ENCODE measurements around the gene PUS1. TPM values are rescaled to one million over a fixed set of nuclear protein-coding genes. Genes with fewer than 3 reads are reported as not detected.

The PUS1 gene
- total RNA-seq, 1 experiment from 2014 or later: 117 TPM

DNA sequence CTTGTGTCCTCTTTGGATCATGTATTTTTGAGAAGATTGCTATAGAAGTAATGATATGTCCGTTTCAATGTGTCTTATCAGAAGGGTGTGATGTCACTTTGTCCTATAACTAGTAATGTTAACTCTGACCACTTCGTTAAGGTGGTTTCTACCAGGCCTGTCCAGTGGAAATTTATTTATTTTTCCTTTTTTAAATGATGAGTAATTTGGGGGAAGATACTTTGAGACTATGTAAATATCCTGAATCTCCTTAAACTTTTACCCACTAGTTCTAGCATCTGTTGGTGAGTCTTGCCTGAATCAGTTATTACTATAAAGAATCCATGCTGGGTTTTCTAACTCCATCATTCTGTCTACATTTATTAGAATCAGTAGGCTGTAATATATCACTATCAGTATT lies 36.0 kb downstream of the PUS1 start:
- Histone ChIP-seq H2BK20ac (ENCODE audit: low read depth, low read length, poor library complexity, severe bottlenecking) (no peak overlapping the region), H3K14ac (ENCODE audit: insufficient read depth, low read length) (no peak overlapping the region), H4K91ac (ENCODE audit: insufficient read length, low read depth, low read length) (no peak overlapping the region), H4K8ac (replicated peaks; ENCODE audit: insufficient read length, low read depth, low read length) (no peak overlapping the region), H4K5ac (ENCODE audit: insufficient read length, low read depth, low read length) (no peak overlapping the region), H2AK5ac (ENCODE audit: insufficient read length, low read length) (no peak overlapping the region), H3K4ac (ENCODE audit: low read depth, low read length) (no peak overlapping the region), H2BK120ac (ENCODE audit: low read depth, low read length, poor library complexity, severe bottlenecking) (no peak overlapping the region), H2BK12ac (ENCODE audit: insufficient read length, low read depth, low read length) (no peak overlapping the region), H2AFZ (ENCODE audit: low read length) (no peak overlapping the region), H3K27me3 (ENCODE audit: insufficient read depth, low read length) (no peaks in the 10 kb centered on the region), H3T11ph (ENCODE audit: low read length) (no peak overlapping the region), H2BK15ac (ENCODE audit: low read depth, low read length) (no peak overlapping the region), H3K79me1 (ENCODE audit: insufficient read depth, low read depth, low read length, poor library complexity, severe bottlenecking) (peaks cover 7% of the 10 kb centered on the region), H3K4me1 (ENCODE audit: insufficient read depth, low read length) (no peaks in the 10 kb centered on the region), H3K9me3 (ENCODE audit: control insufficient read depth, low read depth, low read length) (no peaks in the 10 kb centered on the region), H3K4me2 (ENCODE audit: insufficient read depth, insufficient read length, low read length) (no peak overlapping the region), H3K23ac (ENCODE audit: insufficient read length, low read depth, low read length) (no peak overlapping the region), H2BK5ac (ENCODE audit: insufficient read length, low read length) (no peak overlapping the region), H3K23me2 (ENCODE audit: insufficient read length, low read depth, low read length, poor library complexity, severe bottlenecking) (no peaks in the 10 kb centered on the region), H3K27ac (ENCODE audit: insufficient read length, low read depth, low read length) (no peak overlapping the region), H3K18ac (ENCODE audit: insufficient read length, low read depth, low read length) (no peak overlapping the region), H3K9ac (ENCODE audit: extremely low read depth, insufficient read length, low read length) (no peak overlapping the region), H4K20me1 (ENCODE audit: control insufficient read depth, insufficient read depth, insufficient read length) (no peaks in the 10 kb centered on the region), H3K56ac (ENCODE audit: insufficient read length, low read depth, low read length) (no peak overlapping the region), H3K79me2 (ENCODE audit: insufficient read depth, low read length) (peaks cover 4% of the 10 kb centered on the region; the same call in 1 of the 2 replicates)
- Mint-ChIP-seq H3K27me3 (ENCODE audit: low read depth) (no peaks in the 10 kb centered on the region), H3K4me3 (no peak overlapping the region), H3K9me3 (no peaks in the 10 kb centered on the region), H3K27ac (no peak overlapping the region; a peak in 1 of 7 replicates), H3K4me1 (0 out of 4 replicates have a peak, but pooled peaks cover 0 to 2% of the 10 kb centered on the region in 2 experiments), H3K36me3 (ENCODE audit: insufficient read depth in 1 of 3, low read depth in 3 of 3) (peaks cover 4 to 23% (median 18%) of the 10 kb centered on the region in 3 experiments; a peak in 6 of 7 replicates)
- WGBS (ENCODE audit: extremely low coverage, insufficient read length, low lambda C conversion rate): no CpG with 5 or more reads among the region's 2 CpGs
- DNase-seq: no peak
- TF ChIP-seq, protein P1, sequence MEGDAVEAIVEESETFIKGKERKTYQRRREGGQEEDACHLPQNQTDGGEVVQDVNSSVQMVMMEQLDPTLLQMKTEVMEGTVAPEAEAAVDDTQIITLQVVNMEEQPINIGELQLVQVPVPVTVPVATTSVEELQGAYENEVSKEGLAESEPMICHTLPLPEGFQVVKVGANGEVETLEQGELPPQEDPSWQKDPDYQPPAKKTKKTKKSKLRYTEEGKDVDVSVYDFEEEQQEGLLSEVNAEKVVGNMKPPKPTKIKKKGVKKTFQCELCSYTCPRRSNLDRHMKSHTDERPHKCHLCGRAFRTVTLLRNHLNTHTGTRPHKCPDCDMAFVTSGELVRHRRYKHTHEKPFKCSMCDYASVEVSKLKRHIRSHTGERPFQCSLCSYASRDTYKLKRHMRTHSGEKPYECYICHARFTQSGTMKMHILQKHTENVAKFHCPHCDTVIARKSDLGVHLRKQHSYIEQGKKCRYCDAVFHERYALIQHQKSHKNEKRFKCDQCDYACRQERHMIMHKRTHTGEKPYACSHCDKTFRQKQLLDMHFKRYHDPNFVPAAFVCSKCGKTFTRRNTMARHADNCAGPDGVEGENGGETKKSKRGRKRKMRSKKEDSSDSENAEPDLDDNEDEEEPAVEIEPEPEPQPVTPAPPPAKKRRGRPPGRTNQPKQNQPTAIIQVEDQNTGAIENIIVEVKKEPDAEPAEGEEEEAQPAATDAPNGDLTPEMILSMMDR (conservative IDR thresholded peaks at IDR 0.05): no peak

All from H9 (cell line).